HG03159 (cell line): ENCODE measurements around the gene NKAIN1.
"Not testable (repeated sequence)": the region's sequence is repeated elsewhere in the genome, so short reads cannot be mapped to it uniquely, and the experiment has no call there.

Source experiments
- ATAC-seq: cut with Tn5 transposase; IDR thresholded peaks from one replicate; pipeline ENCODE4 v1.9.1; 2021; ENCODE audit warnings: mild to moderate bottlenecking, moderate library complexity; ENCODE audit not compliant: unreplicated experiment

The NKAIN1 gene

GRCh38 chr1:31198600-31198999 is 41.1 kb downstream of the NKAIN1 start:
- no peak for ATAC-seq

GRCh38 chr1:31198150-31198549 is 41.5 kb downstream of the NKAIN1 start:
- no peak for ATAC-seq

GRCh38 chr1:31196685-31197084 is 43.0 kb downstream of the NKAIN1 start:
- ATAC-seq, result no peak

GRCh38 chr1:31195267-31195666 is 44.4 kb downstream of the NKAIN1 start:
- not testable (repeated sequence) for ATAC-seq

- no peak for ATAC-seq
Observed at GRCh38 chr1:31193729-31194128, 46.0 kb downstream of the NKAIN1 start.

- no peak for ATAC-seq
Observed at GRCh38 chr1:31191281-31191680, 48.4 kb downstream of the NKAIN1 start.

- ATAC-seq, result no peak
Observed at GRCh38 chr1:31189696-31190674, 49.7 kb downstream of the NKAIN1 start.

- no peak for ATAC-seq
Observed at GRCh38 chr1:31183927-31184554, 55.6 kb downstream of the NKAIN1 start.

- no peak for ATAC-seq
Observed at GRCh38 chr1:31183126-31183525, 56.6 kb downstream of the NKAIN1 start.

GRCh38 chr1:31182352-31182751 is 57.3 kb downstream of the NKAIN1 start:
- ATAC-seq, result no peak

- no peak for ATAC-seq
Observed at GRCh38 chr1:31181515-31182343, 58.0 kb downstream of the NKAIN1 start.

- no peak for ATAC-seq
Observed at GRCh38 chr1:31180338-31180737, 59.3 kb downstream of the NKAIN1 start.

- not testable (repeated sequence) for ATAC-seq
Observed at GRCh38 chr1:31176291-31176690, 63.4 kb downstream of the NKAIN1 start.

- no peak for ATAC-seq
Observed at GRCh38 chr1:31170486-31170735, 69.3 kb downstream of the NKAIN1 start.

GRCh38 chr1:31166462-31166861 is 73.2 kb downstream of the NKAIN1 start:
- no peak for ATAC-seq

GRCh38 chr1:31164291-31164690 is 75.4 kb downstream of the NKAIN1 start:
- ATAC-seq, result no peak

GRCh38 chr1:31163866-31164265 is 75.8 kb downstream of the NKAIN1 start:
- no peak for ATAC-seq

- ATAC-seq, result no peak
Observed at GRCh38 chr1:31161571-31161970, 78.1 kb downstream of the NKAIN1 start.

GRCh38 chr1:31159869-31160611 is 79.6 kb downstream of the NKAIN1 start:
- ATAC-seq, result no peak

GRCh38 chr1:31159323-31159722 is 80.4 kb downstream of the NKAIN1 start:
- no peak for ATAC-seq
